Stomach (tissue), 4 donors: ENCODE results near the gene TTC34.

ENCODE experiments used
- CTCF ChIP-seq, 7 experiments: fragments of 450-650 bp in 4 of 7; fragments of 200-600 bp in 3 of 7; sonication (generic) in 3 of 7; IDR thresholded peaks; one replicate each; pipeline ENCODE4 v1.5.1; 2016 to 2019; ENCODE audit warnings: antibody characterized with exemption in 7 of 7, control low read depth in 2 of 7, mild to moderate bottlenecking in 1 of 7
- EP300 ChIP-seq: sonication (generic); formaldehyde crosslinking; IDR thresholded peaks from one replicate; pipeline ENCODE4 v1.6.1; 2017; ENCODE audit warnings: antibody characterized with exemption
- POLR2A ChIP-seq, 4 donors: fragments of 450-650 bp; IDR thresholded peaks; one replicate each; pipeline ENCODE4 v1.6.1; 2016; ENCODE audit warnings: antibody characterized with exemption in 4 of 4, control low read depth in 2 of 4, mild to moderate bottlenecking in 1 of 4, moderate library complexity in 1 of 4

- no peak for TF ChIP-seq CTCF (IDR thresholded peaks at IDR 0.05)
- no peak for TF ChIP-seq POLR2A (IDR thresholded peaks at IDR 0.05)
- no peak for TF ChIP-seq EP300
Measured at GRCh38 chr1:2610036-2610959, 191.2 kb downstream of the TTC34 start.
